HG03060 (cell line): ENCODE data around the gene NUDT16L1.

Experiments used
- ATAC-seq: cut with Tn5 transposase; IDR thresholded peaks from one replicate; pipeline ENCODE4 v1.9.1; 2021; ENCODE audit warnings: low read depth, moderate number of reproducible peaks; ENCODE audit not compliant: unreplicated experiment

NUDT16L1 gene

GRCh38 chr16:4663777-4664465, 29.4 kb upstream of the NUDT16L1 start:
- no peak for ATAC-seq

DNA sequence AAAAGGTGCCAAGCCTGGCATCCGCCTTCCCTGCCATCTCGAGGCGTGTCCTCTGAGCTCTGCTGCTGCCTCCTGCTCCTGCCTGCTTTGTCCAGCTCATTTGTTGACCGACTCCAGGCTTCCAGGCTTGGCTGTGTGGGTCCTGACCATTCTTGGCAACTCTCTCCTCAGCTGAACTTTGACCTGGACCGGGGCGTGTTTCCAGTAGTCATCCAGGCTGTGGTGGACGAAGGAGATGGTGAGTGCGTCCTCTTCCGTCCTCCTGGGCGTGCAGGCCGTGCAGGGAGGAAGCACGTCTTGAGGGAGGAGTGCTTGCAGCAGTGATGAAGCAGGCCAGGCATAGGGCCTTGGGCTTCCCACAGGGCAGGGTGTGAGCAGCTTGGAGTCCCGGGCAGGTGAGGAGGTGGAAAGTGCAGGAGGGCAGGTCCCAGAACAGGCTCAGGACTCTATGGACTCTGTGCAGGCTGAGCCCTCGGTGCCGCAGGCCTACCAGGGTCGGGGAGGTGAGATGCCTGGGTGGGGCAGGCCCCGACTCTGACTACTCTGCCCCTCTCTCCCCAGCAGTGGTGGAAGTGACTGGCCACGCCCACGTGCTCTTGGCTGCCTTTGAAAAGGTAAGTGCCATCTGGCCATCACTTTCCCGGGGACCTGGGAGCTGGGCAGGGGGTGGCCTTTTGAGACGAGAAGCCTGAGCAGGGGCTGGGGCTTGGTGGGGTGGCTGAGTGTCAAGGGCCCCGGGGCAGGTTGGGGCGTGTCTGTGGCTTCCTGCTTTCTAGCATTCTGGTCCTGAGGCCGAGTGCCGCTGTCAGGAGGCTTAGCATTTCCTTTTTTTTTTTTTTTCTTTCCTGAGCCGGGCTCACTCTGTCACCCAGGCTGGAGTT, 28.6 kb upstream of the NUDT16L1 start:
- ATAC-seq: no peak

DNA sequence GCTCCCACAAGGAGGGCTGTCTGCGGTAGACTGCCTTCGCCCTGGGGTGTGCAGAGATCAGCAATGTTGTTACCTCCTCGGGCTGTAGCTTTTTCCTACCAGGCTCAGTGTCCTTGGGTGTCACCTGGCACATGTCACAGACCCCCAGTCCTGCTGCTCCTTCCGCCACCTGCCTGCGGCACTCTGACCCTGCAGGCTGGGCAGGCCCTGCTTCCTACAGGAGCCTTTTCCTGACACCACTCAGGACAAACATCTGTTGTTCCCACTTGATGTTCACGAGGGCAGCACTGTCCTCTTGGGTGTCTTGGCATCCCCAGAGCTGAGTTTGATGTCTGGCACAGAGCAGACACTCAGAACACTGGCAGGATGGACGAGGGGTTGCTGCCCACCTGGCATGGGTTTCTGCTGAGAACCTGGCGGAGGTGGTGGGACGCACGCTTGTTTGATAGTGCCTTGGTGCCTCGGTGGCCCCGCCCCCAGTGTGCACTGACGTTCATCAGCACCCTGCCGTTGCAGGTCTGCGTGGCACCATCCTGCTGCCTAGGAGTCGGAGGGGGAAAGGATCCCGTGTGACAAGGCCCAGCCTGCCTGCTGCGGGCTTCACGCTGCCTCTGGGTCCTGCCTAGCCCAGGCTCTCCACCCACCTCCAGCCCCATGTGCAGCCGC, 26.7 kb upstream of the NUDT16L1 start:
- ATAC-seq: no peak

DNA sequence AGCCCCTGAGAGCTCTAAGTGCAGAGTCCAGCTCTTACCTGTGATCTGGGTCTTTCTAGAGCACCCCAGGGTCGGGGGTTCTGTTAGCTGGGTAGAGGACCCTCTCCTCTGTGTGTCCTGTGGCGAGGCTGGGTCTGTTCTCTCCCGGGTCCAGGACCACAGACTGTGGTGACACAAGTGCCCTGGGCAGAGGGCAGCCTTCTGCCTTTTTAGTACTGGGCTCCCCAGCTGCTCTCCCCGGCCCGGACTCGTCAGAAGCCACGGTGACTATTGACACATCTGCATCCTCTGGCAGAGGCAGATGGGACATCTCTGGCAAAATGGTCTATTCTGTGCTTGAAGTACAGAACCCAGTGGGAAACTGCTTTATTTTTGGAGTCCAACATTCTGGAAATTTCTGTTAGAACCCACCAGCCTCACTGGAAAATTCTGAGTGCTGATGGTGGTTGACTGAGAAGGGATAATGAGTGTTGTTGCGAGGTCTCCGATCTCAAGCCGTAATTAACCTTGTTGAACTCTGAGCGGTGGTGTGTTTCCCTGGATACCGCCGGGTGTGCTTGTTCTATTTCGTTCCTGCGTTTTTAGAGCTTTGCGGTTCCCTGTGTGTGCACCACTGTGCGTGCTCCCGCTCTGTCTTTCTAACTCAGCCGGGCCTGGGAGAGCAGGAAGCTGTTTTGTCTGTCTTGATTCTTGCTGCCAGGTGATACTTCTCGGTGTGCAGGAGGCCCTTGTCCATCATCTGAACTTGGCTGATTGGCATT, 26.0 kb upstream of the NUDT16L1 start:
- ATAC-seq: no peak

DNA sequence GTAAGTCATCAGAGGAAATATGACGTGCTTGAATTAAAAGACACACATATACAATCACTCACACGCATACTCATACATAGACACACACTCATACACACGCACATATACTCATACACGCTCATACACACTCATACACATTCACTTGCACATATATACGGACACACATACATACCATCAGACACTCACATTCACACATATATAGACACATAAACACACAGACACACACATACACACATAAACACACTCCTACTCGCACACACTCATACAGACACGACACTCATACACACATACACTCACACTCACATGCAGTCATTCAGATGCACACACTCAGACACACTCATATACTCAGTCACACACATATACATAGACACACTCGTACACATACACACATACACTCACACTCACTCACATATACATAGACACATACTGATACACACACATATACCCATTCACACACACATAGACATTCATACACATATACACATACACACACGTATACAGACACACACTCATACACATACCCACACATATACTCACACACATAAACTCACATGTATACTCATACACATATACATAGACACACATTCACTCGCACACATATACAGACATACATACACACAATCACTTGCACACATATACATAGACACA, 24.9 kb upstream of the NUDT16L1 start:
- no peak for ATAC-seq

- no peak for ATAC-seq
Observed at GRCh38 chr16:4673387-4674046, 19.8 kb upstream of the NUDT16L1 start.

GRCh38 chr16:4674926-4675530, 18.3 kb upstream of the NUDT16L1 start:
- no peak for ATAC-seq

GRCh38 chr16:4675864-4676786, 17.2 kb upstream of the NUDT16L1 start:
- no peak for ATAC-seq

GRCh38 chr16:4676831-4677230, 16.5 kb upstream of the NUDT16L1 start:
- no peak for ATAC-seq

DNA sequence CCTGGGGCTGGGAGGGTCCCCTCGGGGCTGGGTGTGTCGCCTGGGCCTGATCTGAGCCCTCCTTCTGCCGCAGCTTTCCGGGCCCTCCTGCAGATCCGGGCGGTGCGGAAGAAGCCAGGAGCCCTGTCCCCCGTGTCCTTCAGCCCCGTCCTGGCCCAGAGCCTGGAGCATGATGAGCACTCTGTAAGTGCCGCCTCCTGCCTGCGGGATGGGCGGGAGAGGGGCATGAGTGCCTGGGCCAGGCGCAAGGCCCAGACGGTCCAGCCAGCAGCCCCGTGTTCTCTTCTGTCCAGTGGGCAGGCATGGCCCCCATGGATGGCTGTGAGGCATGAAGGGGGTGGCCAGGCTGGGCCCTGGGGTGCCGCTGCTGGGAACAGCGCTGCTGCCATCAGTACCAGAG, 16.0 kb upstream of the NUDT16L1 start:
- no peak for ATAC-seq

DNA sequence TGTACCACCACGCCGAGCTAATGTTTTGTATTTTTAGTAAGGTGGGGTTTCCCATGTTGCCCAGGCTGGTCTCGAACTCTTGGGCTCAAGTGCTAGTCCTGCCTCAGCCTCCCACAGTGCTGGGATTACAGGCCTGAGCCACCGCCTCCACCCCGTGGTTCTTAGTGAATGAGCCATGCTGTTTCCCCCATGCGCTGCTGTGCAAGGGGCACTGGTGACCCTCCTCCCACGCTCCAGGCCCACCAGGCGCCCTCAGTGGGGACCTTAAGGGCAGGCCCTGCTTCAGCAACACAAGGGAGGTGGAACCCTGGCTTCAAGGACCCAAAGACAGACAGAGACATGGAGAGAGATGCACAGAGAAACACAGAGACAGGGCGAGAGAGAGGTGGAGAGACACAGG, 15.4 kb upstream of the NUDT16L1 start:
- ATAC-seq: no peak

DNA sequence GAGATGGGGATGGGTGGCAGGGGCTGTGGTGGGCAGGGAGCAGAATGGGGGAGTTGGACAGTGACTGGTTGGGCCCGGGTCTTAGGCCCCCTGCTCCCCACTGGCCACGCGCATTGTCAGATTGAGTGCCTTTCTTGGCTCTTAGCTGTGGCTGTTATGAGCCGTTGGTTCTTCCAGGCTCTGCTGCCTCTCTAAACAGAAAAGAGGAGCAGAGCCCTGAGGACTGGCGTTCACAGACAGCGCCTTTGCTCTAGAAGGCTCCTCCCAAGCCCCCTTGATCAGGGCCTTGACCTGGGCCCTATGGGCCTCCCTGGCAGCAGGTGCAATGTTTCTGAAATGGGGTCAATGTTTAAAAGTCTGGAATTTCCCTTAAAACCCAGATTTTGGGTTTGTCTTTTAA, 14.8 kb upstream of the NUDT16L1 start:
- no peak for ATAC-seq

GRCh38 chr16:4679156-4679849, 14.1 kb upstream of the NUDT16L1 start:
- no peak for ATAC-seq

GRCh38 chr16:4679850-4680636, 13.3 kb upstream of the NUDT16L1 start:
- ATAC-seq: no peak

- ATAC-seq: no peak
Observed at GRCh38 chr16:4680673-4681470, 12.5 kb upstream of the NUDT16L1 start.

- ATAC-seq: no peak
Observed at GRCh38 chr16:4681471-4682083, 11.8 kb upstream of the NUDT16L1 start.
